HG02678 (cell line): ENCODE data around the gene CSDE1.

Experiments used
- ATAC-seq: cut with Tn5 transposase; IDR thresholded peaks from one replicate; pipeline ENCODE4 v1.9.1; 2021; ENCODE audit warnings: mild to moderate bottlenecking, moderate library complexity; ENCODE audit not compliant: unreplicated experiment

CSDE1 gene

GRCh38 chr1:114703242-114703641 lies 54.5 kb downstream of the CSDE1 start:
- ATAC-seq: peak; percentile 64

GRCh38 chr1:114702737-114703136 lies 55.0 kb downstream of the CSDE1 start:
- ATAC-seq: peak; percentile 60

GRCh38 chr1:114701931-114702330 lies 55.9 kb downstream of the CSDE1 start:
- ATAC-seq: no peak

- ATAC-seq: no peak
Measured at GRCh38 chr1:114700036-114700600, 57.7 kb downstream of the CSDE1 start.

- ATAC-seq: no peak
Measured at GRCh38 chr1:114696810-114697209, 61.0 kb downstream of the CSDE1 start.

- ATAC-seq: no peak
Measured at GRCh38 chr1:114695430-114696058, 62.2 kb downstream of the CSDE1 start, which contains the start of gene AMPD1. AMPD1 (minus strand) TSS chr1:114695546; CDS start chr1:114695471, 75 bp downstream.

GRCh38 chr1:114694540-114695310 lies 63.1 kb downstream of the CSDE1 start:
- ATAC-seq: no peak

GRCh38 chr1:114692947-114693346 lies 64.8 kb downstream of the CSDE1 start:
- ATAC-seq: no peak

DNA sequence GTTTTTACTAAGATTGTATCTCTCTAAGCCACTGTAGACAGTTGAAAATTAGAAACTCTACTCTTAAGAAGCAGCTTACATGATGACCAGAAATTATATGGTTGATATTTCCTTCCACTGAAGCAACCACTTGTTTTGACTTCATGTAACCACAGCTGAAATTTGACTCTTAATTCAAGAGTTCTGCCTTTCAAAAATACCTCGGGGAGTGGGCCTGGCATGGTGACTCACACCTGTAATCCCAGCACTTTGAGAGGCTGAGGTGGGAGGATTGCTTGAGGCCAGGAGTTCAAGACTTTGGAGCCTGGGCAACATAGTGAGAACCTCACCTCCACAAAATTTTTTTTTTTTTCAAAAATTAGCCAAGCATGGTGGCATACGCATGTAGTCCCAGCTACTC lies 66.7 kb downstream of the CSDE1 start:
- ATAC-seq: no peak

- no peak for ATAC-seq
Measured at GRCh38 chr1:114690148-114690547, 67.6 kb downstream of the CSDE1 start.

GRCh38 chr1:114688526-114688925 lies 69.3 kb downstream of the CSDE1 start:
- no peak for ATAC-seq

DNA sequence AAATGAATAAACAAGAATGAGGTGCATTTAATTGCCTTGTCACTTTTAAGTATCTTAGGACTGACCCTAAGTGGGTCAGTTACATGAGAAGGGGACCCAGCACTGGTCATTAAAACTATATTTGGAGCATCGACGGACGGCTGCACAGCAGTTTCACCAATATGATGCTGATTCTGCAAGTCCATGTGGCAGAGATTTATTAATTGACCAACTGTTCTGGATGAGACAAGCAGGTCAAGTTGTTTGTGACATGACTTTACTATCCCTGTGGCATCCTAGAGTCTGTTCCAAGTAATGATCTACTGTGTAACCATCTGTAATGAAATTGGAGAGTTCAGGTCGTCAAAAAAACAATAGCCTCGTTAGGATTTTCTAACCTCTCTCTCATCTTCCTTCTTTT lies 71.9 kb downstream of the CSDE1 start:
- ATAC-seq: no peak

DNA sequence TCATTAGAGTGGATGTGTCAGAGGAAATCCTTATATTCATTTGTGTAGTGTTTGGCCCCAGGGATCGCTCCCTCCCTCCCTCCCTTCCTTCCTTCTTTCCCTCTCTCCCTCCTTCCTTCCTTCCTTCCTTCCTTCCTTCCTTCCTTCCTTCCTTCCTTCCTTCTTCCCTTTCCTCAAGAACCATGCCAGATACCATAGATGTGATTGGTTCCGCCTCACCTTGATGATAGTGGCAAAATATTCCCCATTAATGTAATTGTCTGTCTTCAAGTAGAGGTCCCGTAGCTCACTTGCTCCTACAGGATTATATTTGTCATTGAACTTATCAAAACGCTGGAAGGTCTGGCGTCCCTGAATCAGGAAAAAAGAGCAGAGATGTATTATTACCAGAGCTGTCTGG lies 80.1 kb downstream of the CSDE1 start:
- ATAC-seq: no peak

GRCh38 chr1:114676115-114676514 lies 81.7 kb downstream of the CSDE1 start:
- no peak for ATAC-seq

DNA sequence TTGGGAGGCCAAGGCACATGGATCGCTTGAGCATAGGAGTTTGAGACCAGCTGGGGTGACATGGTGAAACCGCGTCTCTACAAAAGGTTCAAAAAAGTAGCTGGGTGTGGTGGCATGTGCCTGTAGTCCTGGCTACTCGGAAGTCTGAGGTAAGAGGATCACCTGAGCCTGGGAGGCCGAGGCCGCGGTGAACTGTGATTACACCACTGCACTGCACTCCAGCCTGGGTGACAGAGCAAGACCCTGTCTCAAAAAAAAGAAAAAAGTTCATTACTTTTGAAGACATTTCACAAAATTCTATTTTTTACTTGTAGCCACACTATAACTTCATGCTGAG lies 85.9 kb downstream of the CSDE1 start:
- ATAC-seq: no peak

GRCh38 chr1:114671011-114671938 lies 86.5 kb downstream of the CSDE1 start:
- ATAC-seq: no peak

GRCh38 chr1:114670083-114671010 lies 87.4 kb downstream of the CSDE1 start:
- ATAC-seq: peak; percentile 99

DNA sequence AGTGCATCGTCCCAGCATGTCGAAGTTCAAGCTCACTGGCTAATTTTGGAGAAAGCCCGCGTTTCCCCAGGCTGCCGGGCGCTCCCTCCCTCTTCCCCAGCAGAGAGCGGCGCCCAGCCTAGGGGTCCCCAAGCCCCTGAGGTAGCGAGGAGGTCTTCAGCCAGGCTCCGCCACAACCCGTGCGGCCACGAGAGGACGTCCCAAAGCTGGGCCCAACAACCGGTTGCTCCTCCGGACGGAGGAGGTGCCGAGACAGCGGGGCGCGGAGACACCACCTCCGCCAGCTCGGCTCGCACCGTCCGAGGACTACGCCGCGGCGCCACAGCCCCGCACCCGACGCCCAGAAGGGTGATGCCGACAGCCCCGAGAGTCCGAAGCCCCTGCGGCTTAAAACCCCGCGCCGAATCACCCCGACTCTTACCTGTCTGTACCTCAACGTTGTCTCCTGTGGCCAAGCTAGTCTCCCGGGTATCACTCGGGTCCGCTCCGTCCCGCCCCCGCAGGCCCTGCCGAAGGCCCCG lies 88.2 kb downstream of the CSDE1 start, which contains the start of gene DENND2C:
TSS of gene DENND2C (minus strand) at position 488 of the 521 bp plus-strand sequence. CDS start 44,065 bp downstream, outside the sequence.
- peak; percentile 59 for ATAC-seq

GRCh38 chr1:114668784-114669561 lies 88.8 kb downstream of the CSDE1 start:
- no peak for ATAC-seq
